ENCODE measurements around the gene IFI16. TPM values are rescaled to one million over a fixed set of nuclear protein-coding genes. Genes with fewer than 3 reads are reported as not detected.
A peak's percentile ranks its signal among the peaks of the same experiment; 100 is the strongest.
"Not testable (repeated sequence)": the region's sequence is repeated elsewhere in the genome, so short reads cannot be mapped to it uniquely, and the experiment has no call there.

Gene IFI16
- total and polyA plus RNA-seq, 5 experiments from 2014 or later: 49.2 to 89.8 (median 55.2) TPM

- ATAC-seq (no peak), DNase-seq (no peak)
- H3K27me3 Mint-ChIP-seq: peaks cover 0 to 5% (median 4%) of the 10 kb centered on the region in 5 donors
- H3K4me3 Mint-ChIP-seq: no peak overlapping the region
- POLR2A ChIA-PET: no interaction called here
- H3K36me3 Mint-ChIP-seq: no peaks in the 10 kb centered on the region
- H3K27ac Mint-ChIP-seq: no peak overlapping the region
- no peaks in the 10 kb centered on the region for H3K9me3 Mint-ChIP-seq
- peaks cover 0 to 40% (median 1%) of the 10 kb centered on the region in 4 donors for H3K4me1 Mint-ChIP-seq
These were observed 79.0 kb downstream of the IFI16 start for GRCh38 chr1:159088546-159089183.

GRCh38 chr1:159089184-159089791 is 79.6 kb downstream of the IFI16 start:
- no peaks in the 10 kb centered on the region for H3K9me3 Mint-ChIP-seq
- H3K4me1 Mint-ChIP-seq: peaks cover 0 to 40% (median 1%) of the 10 kb centered on the region in 4 donors
- no peak overlapping the region for H3K4me3 Mint-ChIP-seq
- H3K36me3 Mint-ChIP-seq: no peaks in the 10 kb centered on the region
- H3K27ac Mint-ChIP-seq: no peak overlapping the region
- ATAC-seq (no peak), DNase-seq (peak in 4 of 10 donors; percentile 12 to 32 (median 23))
- POLR2A ChIA-PET: no interaction called here
- peaks cover 0 to 5% (median 3%) of the 10 kb centered on the region in 5 donors for H3K27me3 Mint-ChIP-seq

GRCh38 chr1:159090286-159091179 is 80.8 kb downstream of the IFI16 start:
- H3K36me3 Mint-ChIP-seq: no peaks in the 10 kb centered on the region
- no peak overlapping the region for H3K4me3 Mint-ChIP-seq
- H3K27ac Mint-ChIP-seq: no peak overlapping the region
- H3K4me1 Mint-ChIP-seq: peaks cover 0 to 40% (median 1%) of the 10 kb centered on the region in 4 donors
- no peaks in the 10 kb centered on the region for H3K9me3 Mint-ChIP-seq
- POLR2A ChIA-PET: no interaction called here
- peaks cover 0 to 5% (median 3%) of the 10 kb centered on the region in 5 donors for H3K27me3 Mint-ChIP-seq
- DNase-seq (no peak), ATAC-seq (no peak)

GRCh38 chr1:159091180-159091560 is 81.5 kb downstream of the IFI16 start:
- no peak for ATAC-seq
- no peak for DNase-seq
- H3K9me3 Mint-ChIP-seq: no peaks in the 10 kb centered on the region
- peak overlapping the region in 1 of 10 donors; percentile 5 for H3K27ac Mint-ChIP-seq
- peaks cover 0 to 5% (median 3%) of the 10 kb centered on the region in 5 donors for H3K27me3 Mint-ChIP-seq
- H3K4me1 Mint-ChIP-seq: peaks cover 0 to 40% (median 1%) of the 10 kb centered on the region in 4 donors
- H3K4me3 Mint-ChIP-seq: no peak overlapping the region
- no peaks in the 10 kb centered on the region for H3K36me3 Mint-ChIP-seq
- POLR2A ChIA-PET: no interaction called here

GRCh38 chr1:159091607-159092031 is 81.9 kb downstream of the IFI16 start:
- Mint-ChIP-seq H3K36me3 (no peaks in the 10 kb centered on the region), H3K4me3 (no peak overlapping the region), H3K4me1 (peaks cover 0 to 40% (median 1%) of the 10 kb centered on the region in 4 donors), H3K27me3 (peaks cover 0 to 6% (median 3%) of the 10 kb centered on the region in 5 donors), H3K27ac (peak overlapping the region in 1 of 10 donors; percentile 5), H3K9me3 (no peaks in the 10 kb centered on the region)
- POLR2A ChIA-PET: no interaction called here
- no peak for ATAC-seq
- no peak for DNase-seq

GRCh38 chr1:159092036-159092760 is 82.5 kb downstream of the IFI16 start:
- DNase-seq (no peak), ATAC-seq (no peak)
- no peaks in the 10 kb centered on the region for H3K9me3 Mint-ChIP-seq
- H3K27ac Mint-ChIP-seq: peak overlapping the region in 1 of 10 donors; percentile 1
- H3K36me3 Mint-ChIP-seq: no peaks in the 10 kb centered on the region
- no peak overlapping the region for H3K4me3 Mint-ChIP-seq
- POLR2A ChIA-PET: no interaction called here
- peaks cover 0 to 6% (median 4%) of the 10 kb centered on the region in 5 donors for H3K27me3 Mint-ChIP-seq
- peaks cover 0 to 38% (median 1%) of the 10 kb centered on the region in 4 donors for H3K4me1 Mint-ChIP-seq

GRCh38 chr1:159098596-159098995 is 88.9 kb downstream of the IFI16 start:
- no peaks in the 10 kb centered on the region for H3K9me3 Mint-ChIP-seq
- H3K4me3 Mint-ChIP-seq: no peak overlapping the region
- H3K27me3 Mint-ChIP-seq: peaks cover 13 to 38% (median 14%) of the 10 kb centered on the region in 5 donors
- no peaks in the 10 kb centered on the region for H3K4me1 Mint-ChIP-seq
- ATAC-seq: no peak
- no peak for DNase-seq
- POLR2A ChIA-PET: no interaction called here
- H3K36me3 Mint-ChIP-seq: no peaks in the 10 kb centered on the region
- H3K27ac Mint-ChIP-seq: no peak overlapping the region

- H3K4me1 Mint-ChIP-seq: no peaks in the 10 kb centered on the region
- no peak overlapping the region for H3K27ac Mint-ChIP-seq
- DNase-seq (no peak), ATAC-seq (no peak)
- no peaks in the 10 kb centered on the region for H3K36me3 Mint-ChIP-seq
- H3K27me3 Mint-ChIP-seq: peaks cover 13 to 40% (median 25%) of the 10 kb centered on the region in 5 donors
- POLR2A ChIA-PET: no interaction called here
- no peak overlapping the region for H3K4me3 Mint-ChIP-seq
- no peaks in the 10 kb centered on the region for H3K9me3 Mint-ChIP-seq
These were observed 90.9 kb downstream of the IFI16 start for GRCh38 chr1:159100589-159100988.

GRCh38 chr1:159103021-159103420 is 93.3 kb downstream of the IFI16 start:
- not testable (repeated sequence) for H3K36me3 Mint-ChIP-seq, ATAC-seq, DNase-seq, H3K4me1 Mint-ChIP-seq, H3K27ac Mint-ChIP-seq, H3K4me3 Mint-ChIP-seq, H3K9me3 Mint-ChIP-seq
- peaks cover 13 to 63% (median 33%) of the 10 kb centered on the region in 5 donors for H3K27me3 Mint-ChIP-seq
- POLR2A ChIA-PET: interaction anchor here (0.7 kb wide), 1 partner anchor 584 kb away, joined by 3 read pairs; no protein-coding TSS in a partner anchor

Other genes starting within 250 kb of the IFI16 start
- not detected for gene OR6N1, start 237.7 kb upstream of the IFI16 start, total RNA-seq
- not detected for gene OR6N1, start 237.7 kb upstream of the IFI16 start, polyA plus RNA-seq
- not detected for gene OR6N2, start 228.7 kb upstream of the IFI16 start, total RNA-seq
- gene OR6N2, start 228.7 kb upstream of the IFI16 start, polyA plus RNA-seq: not detected
- gene MNDA, start 178.6 kb upstream of the IFI16 start, total RNA-seq: under 1 TPM; 0.68 to 0.74 TPM
- 1 to 10 TPM in 1 of 3 donors, under 1 TPM in 1, not detected in 1; 0.96 to 1.3 TPM for gene MNDA, start 178.6 kb upstream of the IFI16 start, polyA plus RNA-seq
- gene PYHIN1, start 78.4 kb upstream of the IFI16 start, total RNA-seq: 10 to 100 TPM; 10.9 to 15.1 TPM
- 10 to 100 TPM in 1 of 3 donors, 1 to 10 TPM in 2; 4.3 to 49.0 (median 5.9) TPM for gene PYHIN1, start 78.4 kb upstream of the IFI16 start, polyA plus RNA-seq
- under 1 TPM; 0.86 to 0.93 TPM for gene AIM2, start 66.9 kb downstream of the IFI16 start, total RNA-seq
- gene AIM2, start 66.9 kb downstream of the IFI16 start, polyA plus RNA-seq: under 1 TPM in 1 of 3 donors, not detected in 2; 0.60 TPM
- not detected for gene CADM3, start 161.7 kb downstream of the IFI16 start, total RNA-seq
- gene CADM3, start 161.7 kb downstream of the IFI16 start, polyA plus RNA-seq: not detected
- not detected for gene ACKR1, start 195.0 kb downstream of the IFI16 start, total RNA-seq
- gene ACKR1, start 195.0 kb downstream of the IFI16 start, polyA plus RNA-seq: not detected